Activated T-cell treated with anti-CD3 and anti-CD28 coated beads, Interleukin-2, amount 50 U/mL, for 48 hours (primary cell): ENCODE results near the gene COX6B1.
"Not testable (repeated sequence)": the region's sequence is repeated elsewhere in the genome, so short reads cannot be mapped to it uniquely, and the experiment has no call there.

Experiments
- DNase-seq, 2 experiments: peaks; one replicate each; pipeline ENCODE4 v3.0.0-alpha.2; 2020

COX6B1 gene

GRCh38 chr19:35636651-35637050, 11.5 kb upstream of the COX6B1 start:
- DNase-seq: no peak

DNA sequence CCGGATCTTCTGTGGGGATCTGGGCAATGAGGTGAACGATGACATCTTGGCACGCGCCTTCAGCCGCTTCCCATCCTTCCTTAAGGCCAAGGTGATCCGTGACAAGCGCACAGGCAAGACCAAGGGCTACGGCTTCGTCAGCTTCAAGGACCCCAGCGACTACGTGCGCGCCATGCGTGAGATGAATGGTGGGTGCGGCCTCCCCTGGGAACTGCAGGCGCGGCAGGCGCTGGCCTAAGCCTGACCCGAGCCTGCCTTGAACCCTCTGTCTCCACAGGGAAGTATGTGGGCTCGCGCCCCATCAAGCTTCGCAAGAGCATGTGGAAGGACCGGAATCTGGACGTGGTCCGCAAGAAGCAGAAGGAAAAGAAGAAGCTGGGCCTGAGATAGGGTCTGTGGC, 11.0 kb upstream of the COX6B1 start:
- DNase-seq: no peak

- no peak for DNase-seq
These were observed 8.8 kb upstream of the COX6B1 start for GRCh38 chr19:35639321-35639639.

DNA sequence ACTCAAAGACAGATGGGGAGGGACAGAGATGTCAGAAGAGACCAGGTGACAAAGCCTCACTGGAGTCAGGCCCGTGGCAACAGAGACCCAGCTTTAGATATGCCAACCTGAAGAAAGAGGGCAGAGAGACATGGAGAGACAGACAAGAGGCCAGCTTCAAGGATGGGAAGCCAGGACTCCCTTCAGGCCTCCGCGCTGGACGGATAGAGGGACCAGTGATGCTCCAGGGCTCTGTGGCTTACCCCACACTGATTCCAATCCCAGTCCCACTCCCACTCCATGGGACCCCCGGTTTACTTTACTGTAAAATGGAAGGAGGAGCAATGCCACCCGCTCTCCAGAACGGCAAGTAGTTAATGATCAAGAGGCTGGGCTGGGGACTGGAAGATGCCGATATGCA, 8.3 kb upstream of the COX6B1 start:
- no peak for DNase-seq

DNA sequence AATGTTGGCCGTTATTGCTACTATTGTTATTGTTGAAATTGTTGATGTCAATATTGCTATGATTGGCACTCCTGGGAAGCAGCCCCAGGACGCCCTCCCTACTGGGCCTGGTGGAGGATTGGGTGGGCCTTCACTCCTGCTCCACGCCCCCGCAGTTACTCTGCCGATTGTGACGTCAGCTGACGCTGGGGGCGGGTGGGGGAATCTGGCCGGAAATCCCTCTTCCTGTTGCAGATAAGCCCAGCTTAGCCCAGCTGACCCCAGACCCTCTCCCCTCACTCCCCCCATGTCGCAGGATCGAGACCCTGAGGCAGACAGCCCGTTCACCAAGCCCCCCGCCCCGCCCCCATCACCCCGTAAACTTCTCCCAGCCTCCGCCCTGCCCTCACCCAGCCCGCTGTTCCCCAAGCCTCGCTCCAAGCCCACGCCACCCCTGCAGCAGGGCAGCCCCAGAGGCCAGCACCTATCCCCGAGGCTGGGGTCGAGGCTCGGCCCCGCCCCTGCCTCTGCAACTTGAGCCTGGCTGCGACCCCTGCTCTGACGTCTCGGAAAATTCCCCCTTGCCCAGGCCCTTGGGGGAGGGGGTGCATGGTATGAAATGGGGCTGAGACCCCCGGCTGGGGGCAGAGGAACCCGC, 6.5 kb upstream of the COX6B1 start, which contains the start of gene ETV2:
ETV2 (plus strand) TSS at position 231 of the 637 bp plus-strand sequence. CDS start 716 bp downstream, outside the sequence.
- DNase-seq: peak; percentile 63

DNA sequence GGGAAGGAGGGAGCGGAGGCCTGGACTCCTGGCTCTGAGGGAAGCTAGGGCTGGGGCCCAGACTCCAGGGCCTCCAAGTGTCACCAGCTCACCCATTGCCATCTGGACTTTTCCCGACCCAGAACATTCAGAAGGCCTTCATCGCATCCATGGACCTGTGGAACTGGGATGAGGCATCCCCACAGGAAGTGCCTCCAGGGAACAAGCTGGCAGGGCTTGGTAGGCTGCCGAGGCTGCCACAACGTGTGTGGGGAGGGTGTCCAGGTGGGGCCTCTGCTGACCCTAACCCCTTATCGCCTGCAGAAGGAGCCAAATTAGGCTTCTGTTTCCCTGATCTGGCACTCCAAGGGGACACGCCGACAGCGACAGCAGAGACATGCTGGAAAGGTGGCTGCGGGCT, 5.8 kb upstream of the COX6B1 start:
- no peak for DNase-seq

- DNase-seq: no peak
These were observed 5.3 kb upstream of the COX6B1 start for GRCh38 chr19:35642798-35643254.

DNA sequence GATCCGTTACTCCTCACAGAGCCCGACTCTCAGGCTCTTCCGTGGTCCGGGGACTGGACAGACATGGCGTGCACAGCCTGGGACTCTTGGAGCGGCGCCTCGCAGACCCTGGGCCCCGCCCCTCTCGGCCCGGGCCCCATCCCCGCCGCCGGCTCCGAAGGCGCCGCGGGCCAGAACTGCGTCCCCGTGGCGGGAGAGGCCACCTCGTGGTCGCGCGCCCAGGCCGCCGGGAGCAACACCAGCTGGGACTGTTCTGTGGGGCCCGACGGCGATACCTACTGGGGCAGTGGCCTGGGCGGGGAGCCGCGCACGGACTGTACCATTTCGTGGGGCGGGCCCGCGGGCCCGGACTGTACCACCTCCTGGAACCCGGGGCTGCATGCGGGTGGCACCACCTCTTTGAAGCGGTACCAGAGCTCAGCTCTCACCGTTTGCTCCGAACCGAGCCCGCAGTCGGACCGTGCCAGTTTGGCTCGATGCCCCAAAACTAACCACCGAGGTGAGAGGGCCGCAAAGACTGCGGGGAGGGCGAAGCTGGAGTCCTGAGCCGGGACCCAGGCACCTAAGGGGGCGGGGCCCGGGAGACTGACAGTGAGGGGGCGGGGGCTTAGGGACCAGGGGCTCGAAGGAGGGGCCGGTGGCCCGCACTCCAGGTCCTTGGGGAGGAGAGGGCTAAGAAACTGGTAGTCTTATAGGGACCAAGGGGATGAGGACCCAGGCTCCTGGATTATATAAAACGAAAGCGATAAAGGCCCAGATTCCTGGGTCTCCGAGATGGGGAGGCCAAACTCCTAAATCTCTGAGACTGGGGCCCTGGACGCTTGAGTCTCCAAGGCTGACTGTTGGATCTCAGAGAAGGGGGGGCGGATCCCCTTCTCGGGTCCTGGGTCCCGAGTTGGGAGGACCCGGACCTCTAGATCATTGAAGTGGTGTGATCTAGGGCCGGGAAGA, 4.6 kb upstream of the COX6B1 start:
- peak; percentile 91 to 93 for DNase-seq

GRCh38 chr19:35644206-35644986, 3.7 kb upstream of the COX6B1 start:
- peak; percentile 96 to 98 for DNase-seq

- peak; percentile 94 to 95 for DNase-seq
These were observed 3.0 kb upstream of the COX6B1 start for GRCh38 chr19:35644987-35645679.

GRCh38 chr19:35645680-35646511, 2.2 kb upstream of the COX6B1 start:
- no peak for DNase-seq

GRCh38 chr19:35650581-35650980, 2.5 kb downstream of the COX6B1 start:
- no peak for DNase-seq

DNA sequence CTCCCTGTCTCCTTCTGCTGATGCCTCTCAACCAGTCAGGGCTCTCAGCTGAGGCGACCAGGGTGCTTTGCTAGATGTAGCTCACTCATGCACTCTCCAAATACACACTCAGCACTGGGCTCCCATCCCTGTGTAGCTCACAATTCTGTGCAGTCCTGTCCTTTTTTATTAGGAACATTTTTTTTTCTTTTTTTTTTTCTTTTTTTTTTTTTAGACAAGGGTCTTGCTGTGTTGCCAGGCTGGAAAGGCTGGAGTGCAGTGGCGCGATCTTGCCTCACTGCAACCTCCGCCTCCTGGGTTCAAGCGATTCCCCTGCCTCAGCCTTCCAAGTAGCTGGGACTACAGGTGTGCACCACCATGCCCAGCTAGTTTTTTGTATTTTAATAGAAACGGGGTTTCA, 6.7 kb downstream of the COX6B1 start:
- DNase-seq: not testable (repeated sequence)

GRCh38 chr19:35655600-35655999, 7.5 kb downstream of the COX6B1 start:
- DNase-seq: no peak

DNA sequence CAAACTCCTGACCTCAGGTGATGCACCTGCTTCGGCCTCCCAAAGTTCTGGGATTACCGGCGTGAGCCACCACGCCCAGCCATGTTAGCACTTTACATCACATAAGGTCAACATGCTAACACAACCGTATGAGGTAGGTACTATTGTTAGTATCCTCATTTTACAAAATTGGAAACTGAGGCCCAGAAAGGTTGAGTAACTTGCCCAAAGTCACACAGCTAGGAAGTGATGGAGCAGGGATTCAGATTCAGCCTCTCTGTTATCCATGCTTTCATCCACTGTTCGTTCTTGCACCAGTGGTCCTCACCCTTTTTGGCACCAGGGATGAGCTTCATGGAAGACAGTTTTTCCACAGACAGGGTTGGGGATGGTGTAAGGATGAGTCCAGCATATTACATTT, 8.6 kb downstream of the COX6B1 start:
- no peak for DNase-seq

GRCh38 chr19:35657904-35658700, 10.0 kb downstream of the COX6B1 start:
- no peak for DNase-seq

DNA sequence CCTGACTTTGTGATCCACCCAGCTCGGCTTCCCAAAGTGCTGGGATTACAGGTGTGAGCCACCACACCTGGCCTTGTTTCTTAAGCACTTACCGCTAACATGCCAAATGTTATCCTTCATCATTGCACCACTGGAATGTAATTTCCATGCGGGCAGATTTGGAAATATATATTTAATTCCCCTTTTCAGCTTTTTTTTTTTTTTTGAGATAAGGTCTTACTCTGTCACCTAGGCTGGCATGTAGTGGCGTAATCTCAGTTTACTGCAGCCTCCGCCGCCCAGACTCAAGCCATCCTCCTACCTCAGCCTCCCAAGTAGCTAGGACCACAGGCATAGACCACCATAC, 13.8 kb downstream of the COX6B1 start:
- DNase-seq: no peak

DNA sequence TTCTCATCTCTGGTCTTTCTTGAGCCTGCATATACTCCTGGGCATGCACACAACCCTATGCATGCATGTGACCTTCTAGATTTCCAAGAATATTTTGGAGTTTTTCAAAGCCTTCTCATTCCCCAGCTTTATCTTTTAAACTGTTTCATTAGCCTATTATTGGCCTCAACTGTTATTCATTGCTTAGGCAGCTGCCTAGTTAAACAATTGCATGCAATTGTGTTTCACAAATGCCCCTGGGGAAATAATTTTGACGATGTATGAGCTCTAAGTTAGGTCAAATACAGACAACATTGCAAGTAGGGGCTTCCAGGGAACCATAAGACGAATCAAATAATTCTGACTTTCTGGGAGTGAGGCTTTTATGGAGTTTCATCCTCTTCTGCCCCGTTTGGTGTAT, 15.9 kb downstream of the COX6B1 start:
- DNase-seq: no peak

- no peak for DNase-seq
These were observed 17.0 kb downstream of the COX6B1 start for GRCh38 chr19:35665157-35665556.

- DNase-seq: no peak
These were observed 17.5 kb downstream of the COX6B1 start for GRCh38 chr19:35665604-35666003.
